Cerebellar nuclear complex (tissue), 1 donor: ENCODE data around the gene MRPL48.

Source experiments
- DNase-seq, 2 experiments: peaks; one replicate each; lab custom pipeline; 2025; lab: John Stamatoyannopoulos, UW

Gene MRPL48

GRCh38 chr11:73893041-73893440, 105.4 kb downstream of the MRPL48 start:
- DNase-seq, result no peak

- DNase-seq, result no peak
Measured at GRCh38 chr11:73894725-73895335, 107.2 kb downstream of the MRPL48 start.

- DNase-seq, result no peak
Measured at GRCh38 chr11:73902303-73902702, 114.6 kb downstream of the MRPL48 start.

- no peak for DNase-seq
Measured at GRCh38 chr11:73907191-73907590, 119.5 kb downstream of the MRPL48 start.

GRCh38 chr11:73912026-73912425, 124.4 kb downstream of the MRPL48 start:
- no peak for DNase-seq

GRCh38 chr11:73913472-73913871, 125.8 kb downstream of the MRPL48 start:
- DNase-seq, result no peak

GRCh38 chr11:73914284-73914683, 126.6 kb downstream of the MRPL48 start:
- DNase-seq, result no peak
